NCI-H510A (cell line): Measurements from ENCODE around the gene CNIH4.
"Not testable (repeated sequence)": the region's sequence is repeated elsewhere in the genome, so short reads cannot be mapped to it uniquely, and the experiment has no call there.

Source experiments
- DNase-seq: peaks from one replicate; lab custom pipeline; 2025; lab: John Stamatoyannopoulos, UW

The CNIH4 gene

GRCh38 chr1:224402472-224403036 lies 45.9 kb downstream of the CNIH4 start:
- DNase-seq = no peak

DNA sequence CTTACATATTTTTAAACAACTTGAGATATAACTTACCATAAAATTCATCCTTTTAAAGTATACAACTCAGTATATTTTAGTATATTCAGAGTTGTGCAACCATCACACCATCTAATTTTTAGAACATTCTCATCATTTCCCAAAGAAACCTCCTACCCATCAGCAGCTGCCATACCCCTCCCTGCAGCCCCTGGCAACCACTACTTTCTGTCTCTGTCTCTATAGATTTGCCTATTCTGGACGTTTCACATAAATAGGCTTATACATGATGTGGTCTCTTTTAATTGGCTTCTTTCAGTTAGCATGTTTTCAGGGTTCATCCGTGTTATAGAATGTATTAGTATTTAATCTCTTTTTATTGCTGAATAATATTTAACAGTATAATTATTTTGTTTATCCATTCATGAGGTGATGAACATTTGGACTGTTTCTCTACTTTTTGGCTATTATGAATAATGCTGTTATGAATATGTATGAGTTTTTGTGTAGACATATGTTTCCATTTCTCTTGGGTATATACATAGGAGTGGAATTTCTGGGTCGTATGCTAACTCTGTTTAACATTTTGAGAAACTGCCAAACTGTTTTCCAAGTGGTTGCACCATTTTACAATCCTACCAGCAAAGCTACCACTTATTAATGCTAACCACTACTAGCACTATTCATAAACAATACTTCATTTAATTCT lies 48.4 kb downstream of the CNIH4 start:
- DNase-seq = no peak

DNA sequence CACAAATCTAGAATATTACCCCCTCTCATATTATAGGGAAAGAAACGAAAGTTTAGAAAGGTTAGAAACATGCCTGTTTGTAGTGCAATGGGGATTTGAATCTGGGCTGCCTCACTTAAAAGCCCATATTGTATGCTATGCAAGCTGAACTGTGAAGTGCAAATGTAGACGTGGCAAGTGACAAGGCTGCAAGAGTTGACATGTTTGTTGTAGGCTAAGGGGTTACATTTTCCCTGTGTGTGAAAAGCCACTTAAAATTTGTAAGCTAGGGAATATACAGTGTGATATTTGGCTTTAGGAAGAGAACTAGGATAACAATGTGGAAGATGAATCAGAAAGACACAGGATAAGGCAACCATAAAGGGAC lies 48.9 kb downstream of the CNIH4 start:
- no peak for DNase-seq

DNA sequence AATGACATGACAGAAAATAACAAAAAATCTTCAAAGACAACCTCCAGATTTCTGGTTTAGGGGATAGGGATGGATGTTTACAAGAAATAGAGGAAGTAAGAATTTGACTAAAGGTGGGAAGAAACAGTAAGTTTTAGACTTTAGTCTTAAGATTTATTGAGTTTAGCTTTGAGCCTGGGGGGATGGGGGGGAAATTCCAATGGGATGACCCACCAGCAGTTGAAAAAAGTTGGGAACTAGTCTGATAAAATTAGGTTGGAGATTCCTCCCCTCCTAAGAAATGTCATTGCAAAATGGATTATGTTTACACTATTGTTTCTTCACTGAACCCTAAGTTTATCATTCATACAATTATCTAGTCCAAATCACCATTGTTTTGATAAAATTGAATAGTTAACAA lies 49.5 kb downstream of the CNIH4 start:
- DNase-seq = no peak

- DNase-seq = no peak
Observed at GRCh38 chr1:224407571-224408293, 51.1 kb downstream of the CNIH4 start.

- no peak for DNase-seq
Observed at GRCh38 chr1:224408294-224408590, 51.6 kb downstream of the CNIH4 start.

DNA sequence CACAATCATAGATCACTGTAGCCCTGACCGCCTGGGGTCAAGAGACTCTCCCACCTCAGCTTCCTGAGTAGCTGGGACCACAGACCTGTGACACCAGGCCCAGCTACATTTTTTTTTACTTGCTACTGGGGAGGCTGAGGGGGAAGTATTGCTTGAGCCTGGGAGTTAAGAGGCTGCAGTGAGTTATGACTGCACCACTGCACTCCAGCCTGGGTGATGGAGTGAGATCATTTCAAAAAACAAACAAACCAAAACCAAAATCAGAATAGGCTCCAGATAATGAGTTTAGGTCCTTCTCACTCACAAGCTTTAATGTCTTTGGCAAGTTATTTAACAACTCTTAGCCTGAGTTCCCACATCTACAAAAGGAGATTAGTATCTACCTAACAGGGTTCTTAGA lies 55.1 kb downstream of the CNIH4 start:
- DNase-seq = no peak

- no peak for DNase-seq
Observed at GRCh38 chr1:224420106-224420505, 63.4 kb downstream of the CNIH4 start.

GRCh38 chr1:224425279-224425884 lies 68.7 kb downstream of the CNIH4 start:
- no peak for DNase-seq

- DNase-seq = not testable (repeated sequence)
Observed at GRCh38 chr1:224426869-224427268, 70.2 kb downstream of the CNIH4 start.

DNA sequence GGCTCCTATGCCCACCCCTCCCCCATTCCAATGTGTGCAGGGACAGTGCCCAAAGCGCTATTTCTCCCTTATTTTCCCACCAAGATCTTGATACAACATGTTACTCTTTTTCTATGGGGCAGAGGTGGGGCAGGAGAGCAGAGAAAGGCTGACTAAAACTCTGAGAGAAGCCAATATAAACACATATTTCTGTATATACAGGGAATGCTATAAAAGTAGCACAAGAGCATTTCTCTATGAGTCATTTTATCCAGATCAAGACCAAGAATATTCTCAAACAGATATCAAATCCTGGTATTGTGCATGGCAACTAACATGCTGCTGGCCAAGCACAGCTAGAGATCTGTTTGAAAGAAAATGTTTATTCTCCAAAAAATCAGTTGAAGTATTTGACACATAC lies 70.7 kb downstream of the CNIH4 start:
- no peak for DNase-seq

DNA sequence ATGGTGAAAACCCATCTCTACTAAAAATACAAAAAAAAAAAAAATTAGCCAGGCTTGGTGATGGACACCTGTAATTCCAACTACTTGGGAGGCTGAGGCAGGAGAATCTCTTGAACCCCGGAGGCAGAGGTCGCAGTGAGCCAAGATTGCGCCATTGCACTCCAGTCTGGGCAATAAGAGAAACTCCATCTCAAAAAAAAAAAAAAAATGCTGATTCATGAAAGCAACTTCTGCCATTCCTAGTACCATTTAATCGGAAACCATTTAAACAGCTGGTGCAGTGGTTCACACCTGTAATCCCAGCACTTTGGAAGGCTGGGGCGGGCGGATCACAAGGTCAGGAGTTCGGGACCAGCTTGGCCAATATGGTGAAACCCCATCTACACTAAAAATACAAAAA lies 72.0 kb downstream of the CNIH4 start:
- not testable (repeated sequence) for DNase-seq
